ENCODE data around the gene ADGRB3.
"Not testable (repeated sequence)": the region's sequence is repeated elsewhere in the genome, so short reads cannot be mapped to it uniquely, and the experiment has no call there.

Gene ADGRB3

GRCh38 chr6:68728159-68728979 is 93.3 kb downstream of the ADGRB3 start:
- no peak for DNase-seq
- TF ChIP-seq GATA1 (IDR thresholded peaks at IDR 0.05; ENCODE audit: low read depth, low read length) = no peak
- no peak for TF ChIP-seq POLR2A (IDR thresholded peaks at IDR 0.05; ENCODE audit: low read length)

DNA sequence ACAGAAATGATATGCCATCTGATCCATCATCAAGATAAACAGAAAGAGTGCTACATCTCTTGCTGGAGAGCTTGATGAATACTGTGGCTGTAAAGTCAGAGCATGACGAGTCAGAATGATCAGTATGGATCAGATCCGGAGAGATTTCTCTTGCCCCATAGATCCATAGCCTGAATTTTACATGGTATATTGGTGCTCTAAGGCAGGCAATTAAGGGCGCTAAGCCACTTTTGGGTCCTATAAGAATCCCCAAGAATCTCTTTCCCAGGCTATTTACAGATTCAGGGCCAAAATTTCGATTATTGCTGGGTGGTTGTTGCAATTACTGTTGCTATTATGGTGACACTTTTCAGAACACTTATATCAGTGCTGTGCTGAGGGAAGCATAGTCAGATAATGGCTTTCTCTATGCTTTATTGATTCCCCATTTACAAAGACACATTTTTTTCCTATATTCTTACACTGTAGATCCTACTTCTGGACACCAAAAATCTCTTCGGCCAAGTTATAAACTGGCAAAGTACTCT is 94.4 kb downstream of the ADGRB3 start:
- TF ChIP-seq POLR2A (IDR thresholded peaks at IDR 0.05; ENCODE audit: low read length) (no peak), GATA1 (IDR thresholded peaks at IDR 0.05; ENCODE audit: low read depth, low read length) (no peak)
- DNase-seq = no peak

- DNase-seq = no peak
- no peak for TF ChIP-seq GATA1 (IDR thresholded peaks at IDR 0.05; ENCODE audit: low read depth, low read length)
- TF ChIP-seq POLR2A (IDR thresholded peaks at IDR 0.05; ENCODE audit: low read length) = no peak
These were observed 95.4 kb downstream of the ADGRB3 start for GRCh38 chr6:68730291-68731054.

DNA sequence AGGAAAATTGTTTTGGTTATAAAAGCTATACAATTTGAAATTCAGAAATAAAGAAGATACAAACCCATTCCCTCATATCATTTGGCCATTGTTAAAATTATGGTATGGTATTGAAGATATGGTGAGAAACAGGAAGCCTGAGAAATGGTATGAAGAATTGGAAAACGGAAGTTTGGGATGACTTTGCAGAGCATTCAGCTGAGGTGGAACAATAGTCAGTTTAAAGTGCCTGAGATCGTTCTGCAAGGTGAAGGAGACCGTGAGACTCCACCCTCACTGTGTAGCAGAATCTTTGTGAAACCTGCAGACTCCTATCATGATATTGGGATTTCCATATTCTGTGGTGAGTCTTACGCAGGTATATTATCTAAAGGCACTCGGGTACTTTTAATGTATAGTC is 97.3 kb downstream of the ADGRB3 start:
- DNase-seq = no peak
- TF ChIP-seq POLR2A (IDR thresholded peaks at IDR 0.05; ENCODE audit: low read length) = no peak
- no peak for TF ChIP-seq GATA1 (IDR thresholded peaks at IDR 0.05; ENCODE audit: low read depth, low read length)

DNA sequence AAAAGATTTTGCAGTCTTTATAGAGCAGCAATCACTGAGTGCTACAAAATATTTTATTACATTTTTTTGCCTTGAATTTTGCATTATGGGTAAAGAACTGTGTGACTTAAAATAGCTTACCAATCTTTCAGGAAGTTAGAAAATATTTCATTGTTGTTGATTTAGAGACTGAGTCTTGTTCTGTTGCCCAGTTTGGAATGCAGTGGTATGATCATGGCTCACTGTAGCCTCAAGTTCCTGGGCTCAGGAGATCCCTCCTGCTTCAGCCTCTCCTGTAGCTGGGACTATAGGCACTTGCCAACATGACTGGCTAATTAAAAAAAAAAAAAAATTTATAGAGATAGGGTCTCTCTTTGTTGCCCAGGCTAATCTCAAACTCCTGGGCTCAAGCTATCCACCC is 100.8 kb downstream of the ADGRB3 start:
- no peak for DNase-seq
- TF ChIP-seq POLR2A (IDR thresholded peaks at IDR 0.05; ENCODE audit: low read length) (no peak), GATA1 (IDR thresholded peaks at IDR 0.05; ENCODE audit: low read depth, low read length) (no peak)

DNA sequence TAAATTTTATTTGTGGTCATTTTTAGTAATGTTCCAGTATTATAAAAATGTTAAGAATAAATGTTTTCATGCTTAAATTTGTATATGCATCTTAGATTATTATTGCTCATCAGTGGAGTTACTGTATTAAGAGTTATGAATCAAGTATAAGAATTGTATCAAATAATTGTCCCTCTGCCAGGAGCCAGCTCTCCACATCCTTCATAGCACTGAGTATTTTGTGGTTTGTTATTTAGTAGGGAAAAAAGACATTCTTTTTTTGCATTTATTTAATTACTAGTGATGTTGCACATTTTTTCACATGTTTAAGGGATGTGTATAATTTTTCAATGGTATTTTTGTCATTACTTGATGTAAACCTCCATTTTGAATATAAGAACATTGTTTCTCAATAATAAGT is 102.0 kb downstream of the ADGRB3 start:
- TF ChIP-seq POLR2A (IDR thresholded peaks at IDR 0.05; ENCODE audit: low read length) (no peak), GATA1 (IDR thresholded peaks at IDR 0.05; ENCODE audit: low read depth, low read length) (no peak)
- DNase-seq = no peak

DNA sequence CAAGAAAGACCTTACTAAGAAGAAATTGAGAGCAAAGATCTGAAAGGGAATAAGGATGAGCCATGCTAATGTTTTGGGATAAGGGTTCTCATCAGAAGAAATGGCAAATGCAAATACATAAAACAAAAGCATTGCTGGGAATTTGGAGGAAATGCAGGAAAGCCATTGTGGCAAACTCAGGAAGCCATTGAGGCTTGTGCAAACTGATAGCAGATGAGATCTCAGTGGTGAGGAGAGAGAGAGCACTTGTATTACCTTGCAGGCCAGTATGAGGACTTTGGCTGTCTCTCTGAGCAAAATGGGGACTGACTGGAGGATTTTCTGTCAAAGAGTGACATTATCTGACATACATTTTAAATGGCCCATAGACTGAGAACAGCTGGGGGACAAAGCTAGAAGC is 103.0 kb downstream of the ADGRB3 start:
- no peak for DNase-seq
- TF ChIP-seq POLR2A (IDR thresholded peaks at IDR 0.05; ENCODE audit: low read length) (no peak), GATA1 (IDR thresholded peaks at IDR 0.05; ENCODE audit: low read depth, low read length) (no peak)

GRCh38 chr6:68740828-68741500 is 105.9 kb downstream of the ADGRB3 start:
- no peak for TF ChIP-seq GATA1 (IDR thresholded peaks at IDR 0.05; ENCODE audit: low read depth, low read length)
- TF ChIP-seq POLR2A (IDR thresholded peaks at IDR 0.05; ENCODE audit: low read length) = no peak
- DNase-seq = no peak

- TF ChIP-seq POLR2A (IDR thresholded peaks at IDR 0.05; ENCODE audit: low read length) (no peak), GATA1 (IDR thresholded peaks at IDR 0.05; ENCODE audit: low read depth, low read length) (no peak)
- DNase-seq = no peak
These were observed 106.7 kb downstream of the ADGRB3 start for GRCh38 chr6:68741501-68742386.

- no peak for TF ChIP-seq GATA1 (IDR thresholded peaks at IDR 0.05; ENCODE audit: low read depth, low read length)
- no peak for TF ChIP-seq POLR2A (IDR thresholded peaks at IDR 0.05; ENCODE audit: low read length)
- DNase-seq = no peak
These were observed 108.0 kb downstream of the ADGRB3 start for GRCh38 chr6:68743099-68743498.

- DNase-seq = not testable (repeated sequence)
These were observed 109.3 kb downstream of the ADGRB3 start for GRCh38 chr6:68744376-68744775.

GRCh38 chr6:68746376-68746775 is 111.3 kb downstream of the ADGRB3 start:
- TF ChIP-seq POLR2A (IDR thresholded peaks at IDR 0.05; ENCODE audit: low read length) (no peak), GATA1 (IDR thresholded peaks at IDR 0.05; ENCODE audit: low read depth, low read length) (no peak)
- DNase-seq = no peak

DNA sequence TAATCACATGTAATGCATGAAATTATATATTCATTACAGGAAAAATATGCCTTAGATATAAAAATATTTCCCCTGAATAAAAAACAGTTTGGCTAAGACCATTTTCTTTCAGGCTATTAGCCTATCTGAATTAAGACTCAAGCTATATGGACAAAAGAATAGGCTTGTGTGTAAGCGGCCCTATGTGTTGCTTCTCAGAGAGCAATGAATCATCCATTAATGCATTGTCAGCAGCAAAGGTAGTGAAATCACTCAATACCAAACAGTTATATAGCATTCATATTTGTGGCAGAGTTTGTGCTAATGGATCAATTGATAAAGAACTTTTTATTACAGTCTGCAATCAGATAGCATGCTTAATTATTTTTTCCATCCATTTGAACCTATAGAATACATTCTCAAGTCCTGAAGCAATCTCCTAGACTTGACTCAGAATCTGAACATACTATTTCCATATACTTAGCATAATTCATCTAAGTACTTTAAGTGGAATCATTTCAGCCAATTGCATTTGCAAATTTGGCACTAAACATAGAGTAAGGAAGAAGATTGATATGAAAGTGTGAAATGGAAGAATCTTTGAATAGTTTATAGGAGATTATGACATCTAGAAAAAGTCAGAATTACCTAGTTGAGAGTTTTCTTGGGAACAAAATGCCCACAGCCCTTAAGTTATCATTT is 112.2 kb downstream of the ADGRB3 start:
- TF ChIP-seq GATA1 (IDR thresholded peaks at IDR 0.05; ENCODE audit: low read depth, low read length) (no peak), POLR2A (IDR thresholded peaks at IDR 0.05; ENCODE audit: low read length) (no peak)
- DNase-seq = no peak

DNA sequence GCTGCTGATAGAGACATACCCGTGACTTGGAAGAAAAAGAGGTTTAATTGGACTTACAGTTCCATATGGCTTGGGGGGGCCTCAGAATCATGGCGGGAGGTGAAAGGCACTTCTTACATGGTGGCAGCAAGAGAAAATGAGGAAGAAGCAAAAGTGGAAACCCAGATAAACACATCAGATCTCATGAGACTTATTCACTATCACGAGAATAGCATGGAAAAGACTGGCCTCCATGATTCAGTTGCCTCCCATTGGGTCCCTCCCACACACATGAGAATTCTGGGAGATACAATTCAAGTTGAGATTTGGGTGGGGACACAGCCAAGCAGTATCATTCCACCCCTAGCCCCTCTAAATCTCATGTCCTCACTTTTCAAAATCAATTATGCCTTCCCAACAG is 112.8 kb downstream of the ADGRB3 start:
- DNase-seq = not testable (repeated sequence)
